ENCODE measurements around the gene RPL27.

DNA sequence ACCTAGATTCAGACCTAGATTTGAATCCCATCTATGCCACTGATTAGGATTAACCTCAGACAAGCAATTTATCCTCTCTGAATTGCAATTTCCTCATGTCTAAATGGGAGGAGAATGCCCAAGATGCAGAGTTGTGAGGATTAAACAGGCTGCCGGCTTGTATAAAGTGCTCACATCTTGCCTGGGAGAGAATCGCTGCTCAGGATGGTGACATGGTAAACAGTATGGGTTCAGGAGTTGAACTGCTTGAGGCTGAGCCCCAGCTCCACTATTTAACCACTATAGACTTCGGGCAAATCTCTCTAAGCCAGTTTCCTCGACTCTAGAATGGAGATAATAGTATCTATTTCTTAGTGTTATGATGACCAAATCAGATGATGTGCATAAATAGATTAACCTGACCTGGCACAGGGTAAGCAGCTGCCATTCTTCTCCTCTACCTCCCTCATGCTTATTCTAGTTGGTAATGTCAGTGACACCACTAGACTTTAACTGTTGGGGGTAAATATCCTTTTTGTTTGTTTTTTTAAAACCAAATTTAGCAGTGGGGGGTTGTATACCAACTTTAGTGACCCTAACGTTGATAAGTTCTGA, 732 bp upstream of the RPL27 start:
- TF ChIP-seq, protein P1, sequence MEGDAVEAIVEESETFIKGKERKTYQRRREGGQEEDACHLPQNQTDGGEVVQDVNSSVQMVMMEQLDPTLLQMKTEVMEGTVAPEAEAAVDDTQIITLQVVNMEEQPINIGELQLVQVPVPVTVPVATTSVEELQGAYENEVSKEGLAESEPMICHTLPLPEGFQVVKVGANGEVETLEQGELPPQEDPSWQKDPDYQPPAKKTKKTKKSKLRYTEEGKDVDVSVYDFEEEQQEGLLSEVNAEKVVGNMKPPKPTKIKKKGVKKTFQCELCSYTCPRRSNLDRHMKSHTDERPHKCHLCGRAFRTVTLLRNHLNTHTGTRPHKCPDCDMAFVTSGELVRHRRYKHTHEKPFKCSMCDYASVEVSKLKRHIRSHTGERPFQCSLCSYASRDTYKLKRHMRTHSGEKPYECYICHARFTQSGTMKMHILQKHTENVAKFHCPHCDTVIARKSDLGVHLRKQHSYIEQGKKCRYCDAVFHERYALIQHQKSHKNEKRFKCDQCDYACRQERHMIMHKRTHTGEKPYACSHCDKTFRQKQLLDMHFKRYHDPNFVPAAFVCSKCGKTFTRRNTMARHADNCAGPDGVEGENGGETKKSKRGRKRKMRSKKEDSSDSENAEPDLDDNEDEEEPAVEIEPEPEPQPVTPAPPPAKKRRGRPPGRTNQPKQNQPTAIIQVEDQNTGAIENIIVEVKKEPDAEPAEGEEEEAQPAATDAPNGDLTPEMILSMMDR (IDR thresholded peaks at IDR 0.05; ENCODE audit: low read depth, low read length), result no peak
- TF ChIP-seq POLR2A (IDR thresholded peaks at IDR 0.05; ENCODE audit: extremely low read depth, insufficient read length), result no peak
- TF ChIP-seq, protein P2, sequence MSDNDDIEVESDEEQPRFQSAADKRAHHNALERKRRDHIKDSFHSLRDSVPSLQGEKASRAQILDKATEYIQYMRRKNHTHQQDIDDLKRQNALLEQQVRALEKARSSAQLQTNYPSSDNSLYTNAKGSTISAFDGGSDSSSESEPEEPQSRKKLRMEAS (IDR thresholded peaks at IDR 0.05; ENCODE audit: low read depth, low read length), result no peak
- TF ChIP-seq MYC (IDR thresholded peaks at IDR 0.05; ENCODE audit: low read depth, low read length), result no peak
